ENCODE measurements around the gene PHACTR4.

- TF ChIP-seq, protein P1, sequence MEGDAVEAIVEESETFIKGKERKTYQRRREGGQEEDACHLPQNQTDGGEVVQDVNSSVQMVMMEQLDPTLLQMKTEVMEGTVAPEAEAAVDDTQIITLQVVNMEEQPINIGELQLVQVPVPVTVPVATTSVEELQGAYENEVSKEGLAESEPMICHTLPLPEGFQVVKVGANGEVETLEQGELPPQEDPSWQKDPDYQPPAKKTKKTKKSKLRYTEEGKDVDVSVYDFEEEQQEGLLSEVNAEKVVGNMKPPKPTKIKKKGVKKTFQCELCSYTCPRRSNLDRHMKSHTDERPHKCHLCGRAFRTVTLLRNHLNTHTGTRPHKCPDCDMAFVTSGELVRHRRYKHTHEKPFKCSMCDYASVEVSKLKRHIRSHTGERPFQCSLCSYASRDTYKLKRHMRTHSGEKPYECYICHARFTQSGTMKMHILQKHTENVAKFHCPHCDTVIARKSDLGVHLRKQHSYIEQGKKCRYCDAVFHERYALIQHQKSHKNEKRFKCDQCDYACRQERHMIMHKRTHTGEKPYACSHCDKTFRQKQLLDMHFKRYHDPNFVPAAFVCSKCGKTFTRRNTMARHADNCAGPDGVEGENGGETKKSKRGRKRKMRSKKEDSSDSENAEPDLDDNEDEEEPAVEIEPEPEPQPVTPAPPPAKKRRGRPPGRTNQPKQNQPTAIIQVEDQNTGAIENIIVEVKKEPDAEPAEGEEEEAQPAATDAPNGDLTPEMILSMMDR (IDR thresholded peaks at IDR 0.05) = no peak
- no peak for TF ChIP-seq POLR2A (IDR thresholded peaks at IDR 0.05)
- TF ChIP-seq POLR2AphosphoS5 (IDR thresholded peaks at IDR 0.05) = no peak
These were observed 160.9 kb downstream of the PHACTR4 start for GRCh38 chr1:28530456-28530855.

Data from sigmoid colon (tissue), 4 donors.